Testis (tissue), 3 donors: Measurements from ENCODE around the gene KCNH2. TPM values are rescaled to one million over a fixed set of nuclear protein-coding genes. Genes with fewer than 3 reads are reported as not detected.

ENCODE experiments used
- DNase-seq: peaks from one replicate; pipeline ENCODE4 v3.0.0-alpha.2; 2019
- H3K27ac ChIP-seq, 2 donors: fragments of 200-600 bp; sonication (generic); one replicate each; pipeline ENCODE4 v1.5.1; 2019
- H3K27me3 ChIP-seq: fragments of 200-600 bp; sonication (generic); one replicate; pipeline ENCODE4 v1.5.1; 2019
- H3K36me3 ChIP-seq: fragments of 200-600 bp; sonication (generic); one replicate; pipeline ENCODE4 v1.5.1; 2017; ENCODE audit warnings: low read depth; ENCODE audit errors: missing control alignments
- H3K4me1 ChIP-seq: fragments of 200-600 bp; sonication (generic); one replicate; pipeline ENCODE4 v1.5.1; 2019
- H3K4me3 ChIP-seq, 2 donors: fragments of 200-600 bp; sonication (generic); one replicate each; pipeline ENCODE4 v1.5.1; 2017 to 2019
- H3K9me3 ChIP-seq: fragments of 200-600 bp; sonication (generic); one replicate; pipeline ENCODE4 v1.5.1; 2017
- CTCF ChIP-seq, 3 experiments: fragments of 450-650 bp in 2 of 3; fragments of 200-600 bp in 1 of 3; sonication (generic) in 1 of 3; IDR thresholded peaks; one replicate each; pipeline ENCODE4 v1.5.1; 2016 to 2019; ENCODE audit warnings: antibody characterized with exemption in 3 of 3, mild to moderate bottlenecking in 2 of 3, moderate library complexity in 1 of 3
- POLR2A ChIP-seq: fragments of 450-650 bp; IDR thresholded peaks from one replicate; pipeline ENCODE4 v1.6.1; 2017; ENCODE audit warnings: antibody characterized with exemption, mild to moderate bottlenecking, moderate library complexity
- WGBS, 2 donors: methylation state at CpG; one replicate each; pipeline ENCODE4 v1.1.5; 2018; 5-methylcytosine and 5-hydroxymethylcytosine counted together
- intact Hi-C: fragments of 100-400 bp; cut with DNase I; formaldehyde crosslinking; loops from one replicate; pipeline ENCODE4 v1.15.1; 2023; ENCODE audit warnings: low total_unique reads
- polyA plus RNA-seq: library from polyadenylated mRNA; stranded (reverse); fragments of 350-450 nt; fragmentation: Illumina TruSeq; extraction: RNeasy Lipid Tissue Mini Kit (QIAGEN cat#74804); gene quantifications from one replicate; pipeline ENCODE4 v1.2.3, GENCODE V29; 2014; ENCODE audit warnings: low read depth, low replicate concordance; ENCODE audit not compliant: insufficient read depth
- total RNA-seq, 2 donors: library from RNA; depleted of rRNA; stranded (reverse); fragments of >200 nt; gene quantifications; one replicate each; pipeline ENCODE4 v1.2.3, GENCODE V29; 2016

KCNH2 gene
- total and polyA plus RNA-seq, 3 donors from 2014 or later = 82.5 to 247 (median 230) TPM

- Histone ChIP-seq H3K4me1 (peaks cover 38% of the 10 kb centered on the region), H3K9me3 (no peaks in the 10 kb centered on the region), H3K36me3 (no peaks in the 10 kb centered on the region), H3K27me3 (no peaks in the 10 kb centered on the region), H3K4me3 (no peak overlapping the region), H3K27ac (peak overlapping the region; percentile 62 to 89)
- TF ChIP-seq POLR2A (no peak), CTCF (IDR thresholded peaks at IDR 0.05) (no peak)
- no peak for DNase-seq
- 56 to 59% methylated on average over 3 to 20 of the region's 31 CpGs for WGBS, 2 donors
- intact Hi-C loops = no loop called here
These were observed 30.8 kb downstream of the KCNH2 start for GRCh38 chr7:150947241-150947745.

- 65 to 87% methylated on average over 14 to 27 of the region's 27 CpGs for WGBS, 2 donors
- Histone ChIP-seq H3K4me3 (no peak overlapping the region), H3K27me3 (no peaks in the 10 kb centered on the region), H3K4me1 (peaks cover 38% of the 10 kb centered on the region), H3K9me3 (no peaks in the 10 kb centered on the region), H3K36me3 (no peaks in the 10 kb centered on the region), H3K27ac (peak overlapping the region; percentile 62 to 89)
- DNase-seq = peak; percentile 30
- intact Hi-C loops = no loop called here
- no peak for TF ChIP-seq CTCF (IDR thresholded peaks at IDR 0.05)
- TF ChIP-seq POLR2A = no peak
These were observed 31.5 kb downstream of the KCNH2 start for GRCh38 chr7:150946421-150947240.

GRCh38 chr7:150945853-150946420, 32.2 kb downstream of the KCNH2 start:
- Histone ChIP-seq H3K27me3 (no peaks in the 10 kb centered on the region), H3K4me3 (no peak overlapping the region), H3K4me1 (peaks cover 38% of the 10 kb centered on the region), H3K36me3 (no peaks in the 10 kb centered on the region), H3K27ac (peak overlapping the region; percentile 82 to 89), H3K9me3 (no peaks in the 10 kb centered on the region)
- 46 to 67% methylated on average over 16 to 17 of the region's 17 CpGs for WGBS, 2 donors
- peak; percentile 97 for DNase-seq
- TF ChIP-seq POLR2A (no peak), CTCF (IDR thresholded peaks at IDR 0.05) (no peak)
- intact Hi-C loops = no loop called here

- H3K27ac ChIP-seq = peak overlapping the region; percentile 82 to 89
- no peak overlapping the region for H3K4me3 ChIP-seq
- no peak for TF ChIP-seq CTCF (IDR thresholded peaks at IDR 0.05)
- TF ChIP-seq POLR2A = no peak
- peaks cover 38% of the 10 kb centered on the region for H3K4me1 ChIP-seq
- H3K36me3 ChIP-seq = no peaks in the 10 kb centered on the region
- intact Hi-C loops = no loop called here
- peak; percentile 16 for DNase-seq
- no peaks in the 10 kb centered on the region for H3K27me3 ChIP-seq
- 32 to 58% methylated on average over 16 to 19 of the region's 19 CpGs for WGBS, 2 donors
- no peaks in the 10 kb centered on the region for H3K9me3 ChIP-seq
These were observed 32.8 kb downstream of the KCNH2 start for GRCh38 chr7:150945171-150945852.
